DMS79 (cell line): ENCODE data around the gene EPHA4.
A peak's percentile ranks its signal among the peaks of the same experiment; 100 is the strongest.

Experiments
- DNase-seq: peaks from one replicate; lab custom pipeline; 2025; lab: John Stamatoyannopoulos, UW

EPHA4 gene

DNA sequence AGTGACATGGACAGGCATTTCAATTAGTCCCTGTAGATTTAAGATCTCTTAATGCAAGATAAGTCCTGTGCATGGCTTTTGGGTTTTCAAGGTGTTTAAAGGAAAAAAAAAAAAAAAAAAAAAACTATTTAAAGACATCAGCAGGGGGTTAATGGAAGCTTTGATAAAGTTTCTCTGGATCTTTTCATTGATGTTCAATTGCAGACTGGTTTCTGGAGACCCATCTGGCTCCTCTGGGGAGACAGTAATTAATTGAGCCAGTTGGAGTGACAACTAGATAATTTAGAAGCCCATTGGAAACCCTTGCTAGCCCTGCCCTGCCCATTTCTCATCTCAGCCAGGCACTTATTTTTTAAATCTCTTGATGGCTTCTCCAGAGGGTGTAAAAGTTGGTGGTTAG lies 98.7 kb downstream of the EPHA4 start:
- no peak for DNase-seq

GRCh38 chr2:221468317-221468716 lies 103.8 kb downstream of the EPHA4 start:
- no peak for DNase-seq

GRCh38 chr2:221467610-221468009 lies 104.5 kb downstream of the EPHA4 start:
- no peak for DNase-seq

GRCh38 chr2:221466744-221467143 lies 105.4 kb downstream of the EPHA4 start:
- DNase-seq, result no peak

GRCh38 chr2:221465776-221466175 lies 106.3 kb downstream of the EPHA4 start:
- no peak for DNase-seq

DNA sequence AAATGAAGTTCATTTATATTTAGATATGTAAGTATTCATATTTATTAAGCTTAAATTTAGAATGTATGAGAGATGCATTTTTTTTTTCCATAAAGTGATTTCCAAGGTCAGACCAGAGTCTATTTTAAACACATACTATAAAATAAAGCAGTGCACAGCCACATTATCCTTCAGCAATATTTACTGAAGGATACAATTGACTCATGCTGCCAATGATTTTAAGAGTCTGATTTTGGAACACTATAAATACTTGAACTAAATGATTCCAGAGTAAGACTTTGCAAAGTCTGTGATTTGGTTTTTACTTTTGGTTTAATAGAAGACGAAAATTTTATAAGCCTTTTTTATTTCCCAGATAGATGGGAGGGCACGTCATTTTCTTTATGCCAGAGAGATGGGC lies 107.1 kb downstream of the EPHA4 start:
- DNase-seq, result no peak

- DNase-seq, result no peak
Measured at GRCh38 chr2:221463241-221463896, 108.7 kb downstream of the EPHA4 start.

DNA sequence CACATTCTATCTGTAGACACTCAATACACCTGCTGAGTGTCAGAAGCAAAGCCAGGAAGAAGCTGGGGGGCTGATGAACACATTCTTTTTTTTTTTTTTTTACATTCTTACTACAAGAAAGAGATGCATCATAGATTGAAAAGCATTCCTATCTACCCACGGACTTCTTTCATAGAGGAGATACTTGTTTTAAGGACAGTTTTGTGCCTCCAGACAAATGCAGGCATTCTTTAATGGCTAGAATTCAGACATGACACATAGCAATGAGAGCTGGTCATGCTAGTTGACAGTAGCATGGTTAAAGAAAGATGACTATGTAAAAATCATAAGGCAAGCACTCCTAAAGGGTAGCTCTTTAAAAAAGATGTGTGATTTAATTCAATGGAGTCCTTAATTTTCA lies 110.2 kb downstream of the EPHA4 start:
- DNase-seq, result no peak

DNA sequence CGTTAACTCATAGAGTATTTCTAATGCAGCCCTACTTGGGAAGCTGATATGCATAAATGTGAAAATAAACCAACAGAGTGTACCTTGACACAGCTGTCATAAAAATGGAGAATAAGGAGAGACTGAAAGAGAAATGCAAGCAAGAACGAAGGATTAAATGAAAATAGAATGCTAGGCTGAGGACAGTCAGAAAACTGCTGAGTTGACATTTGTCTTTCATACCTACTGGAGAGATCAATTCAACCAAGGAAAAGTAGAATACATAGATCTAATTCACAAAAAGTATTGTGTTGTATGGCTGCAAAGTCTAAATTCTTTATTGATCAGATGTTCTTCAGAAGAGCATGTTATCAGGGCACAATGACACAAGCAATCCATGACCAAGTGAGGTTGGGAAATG lies 112.0 kb downstream of the EPHA4 start:
- no peak for DNase-seq

- no peak for DNase-seq
Measured at GRCh38 chr2:221458578-221458977, 113.5 kb downstream of the EPHA4 start.

GRCh38 chr2:221455214-221455613 lies 116.9 kb downstream of the EPHA4 start:
- DNase-seq, result peak; percentile 7

- DNase-seq, result no peak
Measured at GRCh38 chr2:221454459-221455105, 117.5 kb downstream of the EPHA4 start.

DNA sequence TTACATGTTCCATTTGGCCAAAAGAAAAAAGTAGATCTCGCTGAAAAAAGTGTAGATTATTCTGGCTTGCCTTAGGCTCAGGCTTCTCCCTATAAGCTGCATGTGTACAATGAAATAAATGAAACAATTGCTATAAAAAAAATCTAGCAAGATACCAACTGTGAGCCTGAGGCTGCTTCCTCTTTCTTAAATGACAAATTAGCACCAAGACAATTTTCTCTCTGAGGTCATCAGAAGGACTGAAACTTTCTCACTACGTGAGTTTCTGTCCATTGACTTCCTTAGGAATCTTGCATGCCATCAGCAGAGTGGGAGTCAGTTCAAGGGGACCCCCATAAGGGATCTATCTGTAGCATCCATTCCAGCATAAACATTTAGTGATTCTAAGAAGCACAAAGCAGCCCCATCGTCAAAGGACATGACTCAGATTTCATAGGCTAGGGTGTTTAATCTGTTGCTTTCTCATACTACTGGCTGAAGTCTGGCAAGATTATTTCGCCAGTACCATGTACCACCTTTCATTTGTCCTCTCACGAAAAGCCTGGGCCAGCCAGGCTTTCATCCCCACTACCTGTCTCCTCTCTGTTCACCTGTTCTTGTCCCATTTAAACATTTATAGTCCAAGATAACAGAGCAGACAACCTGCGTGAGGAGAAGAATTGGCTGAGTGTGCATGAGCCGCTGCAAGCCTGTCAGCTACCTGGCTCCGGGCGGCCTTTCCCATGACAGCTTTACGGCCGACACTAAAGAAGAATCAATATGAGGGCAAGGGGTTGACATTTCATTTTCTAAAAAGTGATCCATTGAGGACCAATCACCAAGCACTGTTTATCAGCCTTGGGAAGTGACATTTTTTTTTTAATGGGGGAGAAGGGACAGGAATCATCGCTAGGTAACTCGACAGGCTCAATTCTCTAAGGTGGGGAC lies 120.0 kb downstream of the EPHA4 start:
- DNase-seq, result no peak

- DNase-seq, result no peak
Measured at GRCh38 chr2:221450280-221450679, 121.8 kb downstream of the EPHA4 start.

GRCh38 chr2:221449406-221449805 lies 122.7 kb downstream of the EPHA4 start:
- DNase-seq, result no peak

DNA sequence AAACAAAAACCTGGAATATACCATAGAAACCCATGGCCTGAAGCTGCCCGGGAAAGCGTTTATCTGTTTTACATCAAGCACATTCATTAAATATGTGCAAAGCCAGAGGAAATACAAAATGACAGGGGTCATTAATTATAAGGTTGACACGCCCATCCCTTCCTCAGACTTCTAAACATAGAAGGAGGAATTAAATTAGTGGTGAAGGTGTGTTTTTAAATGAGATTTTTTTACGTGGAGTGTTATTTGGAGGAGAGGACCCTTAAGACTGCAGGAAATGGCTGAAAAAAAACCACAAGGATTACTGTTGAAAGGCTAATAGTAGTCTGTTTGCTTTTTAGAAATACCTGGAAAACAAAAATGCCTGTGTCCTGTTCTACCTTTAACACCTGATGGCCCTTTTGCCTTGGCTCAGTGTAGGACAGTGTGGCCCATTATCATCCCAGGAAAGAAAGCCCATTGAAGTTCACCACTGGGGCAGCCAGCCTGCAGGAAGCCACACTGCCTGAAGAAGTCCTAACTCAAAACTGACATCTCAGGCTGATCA lies 123.2 kb downstream of the EPHA4 start:
- DNase-seq, result no peak

DNA sequence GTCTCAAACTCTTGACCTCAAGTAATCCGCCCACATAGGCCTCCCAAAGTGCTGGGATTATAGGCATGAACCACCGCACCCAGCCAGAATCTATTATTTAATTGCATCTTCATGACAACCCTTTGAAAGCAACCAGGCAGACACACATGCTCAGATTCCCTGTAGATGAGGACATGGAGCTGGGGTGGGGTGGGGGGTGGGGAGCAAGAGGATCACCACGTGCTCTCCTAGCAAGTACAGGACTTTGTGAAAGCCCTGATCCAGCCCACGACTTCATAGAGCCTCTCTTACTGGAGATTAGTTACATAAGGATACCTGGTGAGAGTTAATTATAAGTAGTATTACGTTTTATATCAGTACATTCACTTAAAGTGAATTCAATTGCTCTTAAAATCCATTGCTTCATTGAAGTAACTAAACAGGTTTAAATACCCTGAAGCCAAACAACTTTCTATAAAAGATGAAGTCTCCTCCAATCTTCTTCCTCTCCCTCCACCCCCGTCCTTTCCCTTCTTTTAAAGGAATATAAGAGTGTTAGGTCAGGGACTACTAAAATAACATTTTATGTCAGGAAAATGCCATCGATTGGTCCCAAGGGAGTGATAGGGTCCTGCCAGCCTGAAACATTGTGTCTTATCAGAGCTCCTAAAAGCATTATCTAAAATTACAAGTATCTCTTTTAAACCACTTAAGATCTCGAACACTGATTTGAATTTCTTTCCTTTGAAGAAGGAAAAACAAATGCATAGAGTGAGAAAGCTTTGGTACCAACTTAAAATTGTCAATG lies 123.9 kb downstream of the EPHA4 start:
- DNase-seq, result peak; percentile 88

GRCh38 chr2:221447310-221447709 lies 124.8 kb downstream of the EPHA4 start:
- no peak for DNase-seq

- DNase-seq, result no peak
Measured at GRCh38 chr2:221446140-221446539, 126.0 kb downstream of the EPHA4 start.

DNA sequence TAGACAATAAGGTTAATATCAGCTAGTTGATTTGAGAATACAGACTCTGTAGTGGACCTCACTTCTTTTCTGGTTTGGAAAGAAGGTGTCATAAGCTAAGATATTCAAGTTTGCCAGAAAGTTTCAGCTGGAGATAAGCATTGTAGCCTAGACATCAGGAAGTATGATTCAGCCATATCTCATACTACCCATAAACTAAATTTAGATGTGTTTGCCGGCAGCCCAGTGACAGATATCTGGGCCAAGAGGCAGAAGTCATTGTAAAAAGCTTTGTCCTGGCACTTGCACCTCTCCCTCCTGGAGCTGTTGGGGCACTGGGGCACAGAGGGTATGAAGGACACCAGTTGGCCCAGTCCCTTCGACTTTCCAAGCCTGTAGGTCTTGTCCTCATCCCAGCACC lies 128.0 kb downstream of the EPHA4 start:
- no peak for DNase-seq

- DNase-seq, result no peak
Measured at GRCh38 chr2:221443645-221444044, 128.5 kb downstream of the EPHA4 start.

- peak; percentile 97 for DNase-seq
Measured at GRCh38 chr2:221442128-221442527, 130.0 kb downstream of the EPHA4 start.
